ENCODE results near the gene OPCML. TPM values are rescaled to one million over a fixed set of nuclear protein-coding genes. Genes with fewer than 3 reads are reported as not detected.

OPCML gene
- total and polyA plus RNA-seq, 12 donors: under 0.01 to 1.2 (median 0.39) TPM

GRCh38 chr11:132520199-132520598 is 1012.1 kb downstream of the OPCML start:
- H3K4me3 ChIP-seq: no peak overlapping the region
- TF ChIP-seq CTCF (IDR thresholded peaks at IDR 0.05): no peak
- intact Hi-C loops (cut with DNase I): no loop called here
- H3K36me3 ChIP-seq: no peaks in the 10 kb centered on the region
- DNase-seq (no peak), ATAC-seq (no peak)
- WGBS, 2 donors: 79 to 89% methylated on average over 1 of the region's 1 CpG
- no peaks in the 10 kb centered on the region for H3K9me3 ChIP-seq
- H3K27me3 ChIP-seq: no peaks in the 10 kb centered on the region
- H3K27ac ChIP-seq: no peak overlapping the region
- H3K4me1 ChIP-seq: no peaks in the 10 kb centered on the region

GRCh38 chr11:132519241-132519815 is 1013.0 kb downstream of the OPCML start:
- no peaks in the 10 kb centered on the region for H3K27me3 ChIP-seq
- DNase-seq (no peak), ATAC-seq (no peak)
- intact Hi-C loops (cut with DNase I): no loop called here
- H3K4me3 ChIP-seq: no peak overlapping the region
- no peak for TF ChIP-seq CTCF (IDR thresholded peaks at IDR 0.05)
- WGBS, 2 donors: 74% methylated on average over 6 of the region's 6 CpGs
- no peak overlapping the region for H3K27ac ChIP-seq
- no peaks in the 10 kb centered on the region for H3K9me3 ChIP-seq
- H3K4me1 ChIP-seq: no peaks in the 10 kb centered on the region
- no peaks in the 10 kb centered on the region for H3K36me3 ChIP-seq

- no peak for ATAC-seq
- TF ChIP-seq CTCF (IDR thresholded peaks at IDR 0.05): no peak
- intact Hi-C loops (cut with DNase I): no loop called here
Observed at GRCh38 chr11:132504501-132505041, 1027.7 kb downstream of the OPCML start.

GRCh38 chr11:132501356-132501755 is 1030.9 kb downstream of the OPCML start:
- no peak for TF ChIP-seq CTCF (IDR thresholded peaks at IDR 0.05)
- intact Hi-C loops (cut with DNase I): no loop called here
- H3K4me1 ChIP-seq: no peaks in the 10 kb centered on the region
- H3K27me3 ChIP-seq: peaks cover 0 to 31% (median 3%) of the 10 kb centered on the region in 7 donors
- no peak overlapping the region for H3K27ac ChIP-seq
- peaks cover 0 to 4% (median 0%) of the 10 kb centered on the region in 11 donors for H3K9me3 ChIP-seq
- H3K4me3 ChIP-seq: no peak overlapping the region
- ATAC-seq (no peak), DNase-seq (no peak)
- WGBS, 2 donors: 84 to 86% methylated on average over 4 of the region's 4 CpGs
- no peaks in the 10 kb centered on the region for H3K36me3 ChIP-seq

More at GRCh38 chr11:132504501-132505041, 1027.7 kb downstream of the OPCML start:
- H3K4me1 ChIP-seq: no peaks in the 10 kb centered on the region
- H3K9me3 ChIP-seq: peaks cover 0 to 16% (median 0%) of the 10 kb centered on the region in 11 donors
- peaks cover 0 to 31% (median 3%) of the 10 kb centered on the region in 7 donors for H3K27me3 ChIP-seq
- no peaks in the 10 kb centered on the region for H3K36me3 ChIP-seq
- DNase-seq: no peak
- no peak overlapping the region for H3K4me3 ChIP-seq
- 68 to 71% methylated on average over 8 of the region's 8 CpGs for WGBS, 2 donors
- no peak overlapping the region for H3K27ac ChIP-seq
